Kidney (tissue), 14 donors: ENCODE measurements around the gene F12. TPM values are rescaled to one million over a fixed set of nuclear protein-coding genes. Genes with fewer than 3 reads are reported as not detected.

Source experiments
- DNase-seq, 5 donors: peaks; one replicate each; pipeline ENCODE4 v3.0.0-alpha.2; 2013 to 2020
- FAIRE-seq: peaks from 2 replicates; lab custom pipeline; 2012; peaks lifted over from hg19 to GRCh38; lab: Jason Lieb, UNC
- H3K27ac ChIP-seq, 2 donors: one replicate each; pipeline ENCODE4 v1.7.0; 2013; ENCODE audit warnings: low read depth in 2 of 2, low read length in 2 of 2, inconsistent platforms in 1 of 2
- H3K27me3 ChIP-seq: one replicate; pipeline ENCODE4 v1.7.1; 2013; ENCODE audit warnings: low read length, inconsistent platforms; ENCODE audit not compliant: control insufficient read depth, insufficient read depth
- H3K36me3 ChIP-seq, 3 donors: one replicate each; pipeline versions ENCODE4 v1.7.0 to v1.7.1; 2013; ENCODE audit warnings: low read length in 3 of 3, control low read depth in 1 of 3, inconsistent platforms in 1 of 3; ENCODE audit not compliant: insufficient read depth in 3 of 3, control insufficient read depth in 2 of 3
- H3K4me1 ChIP-seq, 3 donors: one replicate each; pipeline versions ENCODE4 v1.7.0 to v1.7.1; 2013; ENCODE audit warnings: low read length in 3 of 3, inconsistent platforms in 1 of 3, low read depth in 1 of 3; ENCODE audit not compliant: control insufficient read depth in 2 of 3, insufficient read depth in 2 of 3
- H3K4me3 ChIP-seq, 3 donors: one replicate each; pipeline versions ENCODE4 v1.7.0 to v1.8.1; 2013; ENCODE audit warnings: low read length in 3 of 3, control low read depth in 1 of 3, inconsistent platforms in 1 of 3
- H3K9ac ChIP-seq, 3 donors: one replicate each; pipeline versions ENCODE4 v1.7.0 to v1.7.1; 2013; ENCODE audit warnings: low read length in 3 of 3, control low read depth in 1 of 3, inconsistent platforms in 1 of 3
- H3K9me3 ChIP-seq, 3 donors: one replicate each; pipeline versions ENCODE4 v1.7.0 to v1.7.1; 2013; ENCODE audit warnings: low read length in 3 of 3, control low read depth in 1 of 3, inconsistent platforms in 1 of 3; ENCODE audit not compliant: control insufficient read depth in 2 of 3, insufficient read depth in 1 of 3
- CTCF ChIP-seq: IDR thresholded peaks from 3 replicates; pipeline ENCODE4 v1.5.1; 2012; ENCODE audit warnings: mild to moderate bottlenecking, moderate library complexity, borderline replicate concordance; ENCODE audit not compliant: insufficient read depth; ENCODE audit errors: extremely low read depth
- intact Hi-C: fragments of 100-400 bp; cut with DNase I; formaldehyde crosslinking; loops from one replicate; pipeline ENCODE4 v1.11.1; 2022
- polyA plus RNA-seq: library from polyadenylated mRNA; stranded (reverse); fragments of 350-450 nt; fragmentation: Illumina TruSeq; extraction: RNeasy Lipid Tissue Mini Kit (QIAGEN cat#74804); gene quantifications from one replicate; pipeline ENCODE4 v1.2.3, GENCODE V29; 2014; ENCODE audit warnings: low read depth, low replicate concordance; ENCODE audit not compliant: insufficient read depth
- total RNA-seq: library from RNA; stranded (reverse); fragmentation: NEBNext Ultra II Directional; extraction: Animal tissue kit (Norgen Biotek cat#: 25700); gene quantifications from one replicate; pipeline ENCODE4 v1.2.1, GENCODE V29; 2021
- donor health status: control.
- donor health status: control.
- donor health status: control.
- donor health status: control.
- donor health status: control.
- donor health status: DM: yes; HTN: yes; CAD: no.
- donor health status: Normal renal cell carcinoma (clear cell type).

Gene F12
- total and polyA plus RNA-seq, 2 donors from 2014 or later = 3.1 to 4.2 TPM

GRCh38 chr5:177405805-177406204 lies 3.6 kb downstream of the F12 start:
- no peak for DNase-seq
- H3K36me3 ChIP-seq = no peaks in the 10 kb centered on the region
- H3K9me3 ChIP-seq = no peaks in the 10 kb centered on the region
- no peak overlapping the region for H3K9ac ChIP-seq
- no peak for FAIRE-seq
- peaks cover 19% of the 10 kb centered on the region for H3K27me3 ChIP-seq
- H3K4me3 ChIP-seq = no peak overlapping the region
- intact Hi-C loops = loop anchor here (5.0 kb wide), 1 partner anchor 46 kb away; no protein-coding TSS in a partner anchor
- peaks cover 0 to 27% (median 0%) of the 10 kb centered on the region in 3 donors for H3K4me1 ChIP-seq
- TF ChIP-seq CTCF = no peak
- no peak overlapping the region for H3K27ac ChIP-seq

- Histone ChIP-seq H3K9me3 (no peaks in the 10 kb centered on the region), H3K9ac (no peak overlapping the region), H3K27ac (no peak overlapping the region), H3K36me3 (no peaks in the 10 kb centered on the region), H3K4me3 (no peak overlapping the region), H3K27me3 (peaks cover 19% of the 10 kb centered on the region), H3K4me1 (peaks cover 0 to 29% (median 0%) of the 10 kb centered on the region in 3 donors)
- no peak for TF ChIP-seq CTCF
- DNase-seq (no peak), FAIRE-seq (no peak)
- intact Hi-C loops = loop anchor here (5.0 kb wide), 1 partner anchor 47 kb away; no protein-coding TSS in a partner anchor
Observed at GRCh38 chr5:177405312-177405711, 4.1 kb downstream of the F12 start.

- Histone ChIP-seq H3K36me3 (no peaks in the 10 kb centered on the region), H3K4me1 (peaks cover 0 to 32% (median 0%) of the 10 kb centered on the region in 3 donors), H3K9me3 (no peaks in the 10 kb centered on the region), H3K9ac (peak overlapping the region in 1 of 3 donors; percentile 61), H3K27me3 (peaks cover 19% of the 10 kb centered on the region), H3K4me3 (peak overlapping the region in 2 of 3 donors; percentile 2 to 51), H3K27ac (no peak overlapping the region)
- FAIRE-seq (no peak), DNase-seq (no peak)
- intact Hi-C loops = loop anchor here (5.0 kb wide), 1 partner anchor 48 kb away; no protein-coding TSS in a partner anchor
- TF ChIP-seq CTCF = no peak
Observed at GRCh38 chr5:177404641-177405179, 4.7 kb downstream of the F12 start.
